Measurements from ENCODE around the gene NMNAT2.
A peak's percentile ranks its signal among the peaks of the same experiment; 100 is the strongest.

The NMNAT2 gene

GRCh38 chr1:183289051-183289496, 129.1 kb downstream of the NMNAT2 start:
- Histone ChIP-seq H3K36me3 (ENCODE audit: control insufficient read depth, insufficient read depth, low read length) (no peaks in the 10 kb centered on the region), H3K27me3 (ENCODE audit: insufficient read depth, low read length, poor library complexity) (no peaks in the 10 kb centered on the region), H4K5ac (ENCODE audit: low read length) (no peak overlapping the region), H3K9ac (ENCODE audit: low read length) (no peak overlapping the region), H3K79me2 (ENCODE audit: control insufficient read depth, insufficient read depth, low read length) (no peaks in the 10 kb centered on the region), H3K79me1 (ENCODE audit: low read length) (no peaks in the 10 kb centered on the region), H3K4me3 (ENCODE audit: low read length) (no peak overlapping the region), H2AK5ac (ENCODE audit: low read length) (peak overlapping the region; percentile 13), H3K23ac (ENCODE audit: low read length) (no peak overlapping the region), H3K4me2 (ENCODE audit: low read length) (no peak overlapping the region), H3K4ac (ENCODE audit: low read depth, low read length) (no peak overlapping the region), H2BK120ac (ENCODE audit: low read depth, low read length) (no peak overlapping the region), H3K56ac (ENCODE audit: low read length) (no peak overlapping the region), H4K8ac (ENCODE audit: low read depth, low read length) (no peak overlapping the region), H2BK5ac (ENCODE audit: low read length) (no peak overlapping the region), H3K18ac (ENCODE audit: low read length) (no peak overlapping the region), H2BK15ac (replicated peaks; ENCODE audit: low read depth) (no peak overlapping the region), H3K27ac (ENCODE audit: low read depth, low read length) (no peak overlapping the region), H3K4me1 (ENCODE audit: control insufficient read depth, low read depth, low read length) (peaks cover 20% of the 10 kb centered on the region)
- no peak for DNase-seq
- WGBS (ENCODE audit: extremely low coverage, insufficient coverage, low lambda C conversion rate): no CpG with 5 or more reads among the region's 9 CpGs

DNA sequence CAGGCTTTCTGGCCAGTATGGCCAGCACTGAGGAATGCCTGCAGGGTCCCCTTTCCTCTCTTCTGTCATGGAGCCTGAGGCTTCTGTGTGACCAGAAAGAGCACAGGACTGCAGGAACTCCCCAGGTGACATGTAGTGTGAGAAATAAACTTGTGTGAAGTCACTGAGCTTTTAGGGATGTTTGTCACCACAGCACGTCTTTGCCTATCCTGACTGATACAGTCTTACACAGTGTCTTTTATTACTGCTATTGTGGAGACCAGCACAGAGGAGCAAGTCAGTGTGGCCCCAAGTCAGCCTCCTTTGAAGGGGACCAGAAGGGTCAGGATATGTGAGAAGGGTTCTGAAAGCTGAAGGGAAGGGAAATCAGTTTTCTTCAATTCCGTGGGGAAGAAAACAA, 129.6 kb downstream of the NMNAT2 start:
- Histone ChIP-seq H2BK5ac (ENCODE audit: low read length) (no peak overlapping the region), H3K79me1 (ENCODE audit: low read length) (no peaks in the 10 kb centered on the region), H3K79me2 (ENCODE audit: control insufficient read depth, insufficient read depth, low read length) (no peaks in the 10 kb centered on the region), H3K27me3 (ENCODE audit: insufficient read depth, low read length, poor library complexity) (no peaks in the 10 kb centered on the region), H2AK5ac (ENCODE audit: low read length) (no peak overlapping the region), H3K4me2 (ENCODE audit: low read length) (no peak overlapping the region), H3K23ac (ENCODE audit: low read length) (no peak overlapping the region), H3K4me3 (ENCODE audit: low read length) (no peak overlapping the region), H3K18ac (ENCODE audit: low read length) (no peak overlapping the region), H4K5ac (ENCODE audit: low read length) (no peak overlapping the region), H4K8ac (ENCODE audit: low read depth, low read length) (no peak overlapping the region), H3K4ac (ENCODE audit: low read depth, low read length) (no peak overlapping the region), H3K36me3 (ENCODE audit: control insufficient read depth, insufficient read depth, low read length) (no peaks in the 10 kb centered on the region), H2BK120ac (ENCODE audit: low read depth, low read length) (no peak overlapping the region), H3K56ac (ENCODE audit: low read length) (no peak overlapping the region), H3K9ac (ENCODE audit: low read length) (no peak overlapping the region), H3K27ac (ENCODE audit: low read depth, low read length) (no peak overlapping the region), H2BK15ac (replicated peaks; ENCODE audit: low read depth) (no peak overlapping the region), H3K4me1 (ENCODE audit: control insufficient read depth, low read depth, low read length) (peaks cover 20% of the 10 kb centered on the region)
- no peak for DNase-seq
- no CpG with 5 or more reads among the region's 2 CpGs for WGBS (ENCODE audit: extremely low coverage, insufficient coverage, low lambda C conversion rate)

GRCh38 chr1:183287191-183287675, 130.9 kb downstream of the NMNAT2 start:
- H3K4me3 ChIP-seq (ENCODE audit: low read length): no peak overlapping the region
- peak; percentile 96 for DNase-seq
- no peaks in the 10 kb centered on the region for H3K79me2 ChIP-seq (ENCODE audit: control insufficient read depth, insufficient read depth, low read length)
- H3K9ac ChIP-seq (ENCODE audit: low read length): no peak overlapping the region
- WGBS (ENCODE audit: extremely low coverage, insufficient coverage, low lambda C conversion rate): no CpG with 5 or more reads among the region's 5 CpGs
- H2BK5ac ChIP-seq (ENCODE audit: low read length): peak overlapping the region; percentile 41
- no peak overlapping the region for H2AK5ac ChIP-seq (ENCODE audit: low read length)
- H3K27ac ChIP-seq (ENCODE audit: low read depth, low read length): peak overlapping the region; percentile 48
- H2BK120ac ChIP-seq (ENCODE audit: low read depth, low read length): no peak overlapping the region
- H3K4me1 ChIP-seq (ENCODE audit: control insufficient read depth, low read depth, low read length): peaks cover 14% of the 10 kb centered on the region
- no peaks in the 10 kb centered on the region for H3K79me1 ChIP-seq (ENCODE audit: low read length)
- no peak overlapping the region for H2BK15ac ChIP-seq (replicated peaks; ENCODE audit: low read depth)
- H3K4me2 ChIP-seq (ENCODE audit: low read length): no peak overlapping the region
- no peaks in the 10 kb centered on the region for H3K36me3 ChIP-seq (ENCODE audit: control insufficient read depth, insufficient read depth, low read length)
- no peak overlapping the region for H4K8ac ChIP-seq (ENCODE audit: low read depth, low read length)
- H4K5ac ChIP-seq (ENCODE audit: low read length): no peak overlapping the region
- H3K27me3 ChIP-seq (ENCODE audit: insufficient read depth, low read length, poor library complexity): no peaks in the 10 kb centered on the region
- no peak overlapping the region for H3K4ac ChIP-seq (ENCODE audit: low read depth, low read length)
- peak overlapping the region; percentile 68 for H3K56ac ChIP-seq (ENCODE audit: low read length)
- H3K18ac ChIP-seq (ENCODE audit: low read length): peak overlapping the region; percentile 65
- no peak overlapping the region for H3K23ac ChIP-seq (ENCODE audit: low read length)

- Histone ChIP-seq H3K4ac (ENCODE audit: low read depth, low read length) (no peak overlapping the region), H3K4me2 (ENCODE audit: low read length) (no peak overlapping the region), H4K5ac (ENCODE audit: low read length) (no peak overlapping the region), H3K27me3 (ENCODE audit: insufficient read depth, low read length, poor library complexity) (no peaks in the 10 kb centered on the region), H3K4me1 (ENCODE audit: control insufficient read depth, low read depth, low read length) (peaks cover 7% of the 10 kb centered on the region), H2BK5ac (ENCODE audit: low read length) (no peak overlapping the region), H3K56ac (ENCODE audit: low read length) (no peak overlapping the region), H3K9ac (ENCODE audit: low read length) (no peak overlapping the region), H3K79me2 (ENCODE audit: control insufficient read depth, insufficient read depth, low read length) (no peaks in the 10 kb centered on the region), H3K18ac (ENCODE audit: low read length) (no peak overlapping the region), H4K8ac (ENCODE audit: low read depth, low read length) (no peak overlapping the region), H3K36me3 (ENCODE audit: control insufficient read depth, insufficient read depth, low read length) (no peaks in the 10 kb centered on the region), H3K23ac (ENCODE audit: low read length) (no peak overlapping the region), H3K4me3 (ENCODE audit: low read length) (no peak overlapping the region), H2BK15ac (replicated peaks; ENCODE audit: low read depth) (no peak overlapping the region), H2BK120ac (ENCODE audit: low read depth, low read length) (no peak overlapping the region), H3K27ac (ENCODE audit: low read depth, low read length) (no peak overlapping the region), H2AK5ac (ENCODE audit: low read length) (no peak overlapping the region), H3K79me1 (ENCODE audit: low read length) (no peaks in the 10 kb centered on the region)
- DNase-seq: no peak
- WGBS (ENCODE audit: extremely low coverage, insufficient coverage, low lambda C conversion rate): no CpG with 5 or more reads among the region's 4 CpGs
Measured at GRCh38 chr1:183285746-183286145, 132.4 kb downstream of the NMNAT2 start.

DNA sequence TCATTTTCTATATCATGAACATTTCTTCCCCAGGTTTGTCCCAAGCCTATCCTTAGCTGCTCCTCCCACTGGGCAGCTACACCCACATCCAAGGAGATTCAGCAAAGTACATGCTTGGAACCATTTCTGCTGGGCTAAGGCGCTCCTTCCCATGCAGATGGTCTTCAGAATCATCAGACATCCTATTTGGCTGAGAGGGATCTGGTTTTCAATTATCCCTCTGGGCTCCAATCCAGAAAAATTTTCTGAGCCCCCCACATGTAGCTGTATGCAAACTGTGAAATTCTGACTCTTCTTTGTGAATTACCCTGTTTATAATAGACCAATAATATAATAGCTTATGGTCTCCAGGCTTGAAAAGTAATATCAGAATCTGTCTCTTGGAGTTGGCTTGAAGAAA, 132.9 kb downstream of the NMNAT2 start:
- no peak overlapping the region for H3K4ac ChIP-seq (ENCODE audit: low read depth, low read length)
- H3K36me3 ChIP-seq (ENCODE audit: control insufficient read depth, insufficient read depth, low read length): no peaks in the 10 kb centered on the region
- H3K4me2 ChIP-seq (ENCODE audit: low read length): no peak overlapping the region
- H3K23ac ChIP-seq (ENCODE audit: low read length): no peak overlapping the region
- no peak overlapping the region for H4K8ac ChIP-seq (ENCODE audit: low read depth, low read length)
- H2BK15ac ChIP-seq (replicated peaks; ENCODE audit: low read depth): no peak overlapping the region
- H2BK5ac ChIP-seq (ENCODE audit: low read length): no peak overlapping the region
- H3K79me2 ChIP-seq (ENCODE audit: control insufficient read depth, insufficient read depth, low read length): no peaks in the 10 kb centered on the region
- no peaks in the 10 kb centered on the region for H3K27me3 ChIP-seq (ENCODE audit: insufficient read depth, low read length, poor library complexity)
- no peaks in the 10 kb centered on the region for H3K79me1 ChIP-seq (ENCODE audit: low read length)
- no peak overlapping the region for H3K56ac ChIP-seq (ENCODE audit: low read length)
- H3K18ac ChIP-seq (ENCODE audit: low read length): no peak overlapping the region
- no peak for DNase-seq
- H2BK120ac ChIP-seq (ENCODE audit: low read depth, low read length): no peak overlapping the region
- peak overlapping the region; percentile 33 for H2AK5ac ChIP-seq (ENCODE audit: low read length)
- H3K4me3 ChIP-seq (ENCODE audit: low read length): no peak overlapping the region
- H4K5ac ChIP-seq (ENCODE audit: low read length): no peak overlapping the region
- H3K9ac ChIP-seq (ENCODE audit: low read length): no peak overlapping the region
- WGBS (ENCODE audit: extremely low coverage, insufficient coverage, low lambda C conversion rate): no CpG with 5 or more reads among the region's 1 CpG
- no peak overlapping the region for H3K27ac ChIP-seq (ENCODE audit: low read depth, low read length)
- peaks cover 7% of the 10 kb centered on the region for H3K4me1 ChIP-seq (ENCODE audit: control insufficient read depth, low read depth, low read length)

GRCh38 chr1:183284086-183284485, 134.1 kb downstream of the NMNAT2 start:
- no peak overlapping the region for H3K27ac ChIP-seq (ENCODE audit: low read depth, low read length)
- H4K8ac ChIP-seq (ENCODE audit: low read depth, low read length): no peak overlapping the region
- no peak overlapping the region for H3K18ac ChIP-seq (ENCODE audit: low read length)
- no peaks in the 10 kb centered on the region for H3K27me3 ChIP-seq (ENCODE audit: insufficient read depth, low read length, poor library complexity)
- no peak overlapping the region for H3K4me2 ChIP-seq (ENCODE audit: low read length)
- H3K79me1 ChIP-seq (ENCODE audit: low read length): no peaks in the 10 kb centered on the region
- no peak overlapping the region for H3K56ac ChIP-seq (ENCODE audit: low read length)
- no peak overlapping the region for H2BK5ac ChIP-seq (ENCODE audit: low read length)
- no peak for DNase-seq
- no peak overlapping the region for H3K9ac ChIP-seq (ENCODE audit: low read length)
- no peaks in the 10 kb centered on the region for H3K36me3 ChIP-seq (ENCODE audit: control insufficient read depth, insufficient read depth, low read length)
- no peak overlapping the region for H2BK15ac ChIP-seq (replicated peaks; ENCODE audit: low read depth)
- H3K79me2 ChIP-seq (ENCODE audit: control insufficient read depth, insufficient read depth, low read length): no peaks in the 10 kb centered on the region
- no peak overlapping the region for H3K23ac ChIP-seq (ENCODE audit: low read length)
- H4K5ac ChIP-seq (ENCODE audit: low read length): no peak overlapping the region
- peak overlapping the region; percentile 13 for H2AK5ac ChIP-seq (ENCODE audit: low read length)
- no peak overlapping the region for H2BK120ac ChIP-seq (ENCODE audit: low read depth, low read length)
- H3K4ac ChIP-seq (ENCODE audit: low read depth, low read length): no peak overlapping the region
- WGBS (ENCODE audit: extremely low coverage, insufficient coverage, low lambda C conversion rate): no CpG with 5 or more reads among the region's 5 CpGs
- no peak overlapping the region for H3K4me3 ChIP-seq (ENCODE audit: low read length)
- peaks cover 9% of the 10 kb centered on the region for H3K4me1 ChIP-seq (ENCODE audit: control insufficient read depth, low read depth, low read length)

Data from mesendoderm (in vitro differentiated cells).